PC-3 (cell line): ENCODE results near the gene NLRP13.

Experiments used
- EZH2 ChIP-seq: fragments of 300-600 bp; sonication (generic); IDR thresholded peaks from one replicate; pipeline ENCODE4 v1.6.1; 2017; ENCODE audit warnings: antibody characterized with exemption, mild to moderate bottlenecking, low read length; ENCODE audit not compliant: unreplicated experiment
- EZH2phosphoT487 ChIP-seq: fragments of 300-600 bp; sonication (generic); IDR thresholded peaks from 2 replicates; pipeline ENCODE4 v1.6.1; 2018; ENCODE audit warnings: mild to moderate bottlenecking, antibody characterized with exemption, low read length, borderline replicate concordance
- TF ChIP-seq, protein P1 (sequence below): fragments of 300-600 bp; sonication (generic); conservative IDR thresholded peaks from 2 replicates; pipeline ENCODE4 v1.5.1; 2017; ENCODE audit warnings: antibody characterized with exemption, low read depth, mild to moderate bottlenecking, low read length

GRCh38 chr19:55923556-55923955, 8.6 kb downstream of the NLRP13 start:
- TF ChIP-seq, protein P1, sequence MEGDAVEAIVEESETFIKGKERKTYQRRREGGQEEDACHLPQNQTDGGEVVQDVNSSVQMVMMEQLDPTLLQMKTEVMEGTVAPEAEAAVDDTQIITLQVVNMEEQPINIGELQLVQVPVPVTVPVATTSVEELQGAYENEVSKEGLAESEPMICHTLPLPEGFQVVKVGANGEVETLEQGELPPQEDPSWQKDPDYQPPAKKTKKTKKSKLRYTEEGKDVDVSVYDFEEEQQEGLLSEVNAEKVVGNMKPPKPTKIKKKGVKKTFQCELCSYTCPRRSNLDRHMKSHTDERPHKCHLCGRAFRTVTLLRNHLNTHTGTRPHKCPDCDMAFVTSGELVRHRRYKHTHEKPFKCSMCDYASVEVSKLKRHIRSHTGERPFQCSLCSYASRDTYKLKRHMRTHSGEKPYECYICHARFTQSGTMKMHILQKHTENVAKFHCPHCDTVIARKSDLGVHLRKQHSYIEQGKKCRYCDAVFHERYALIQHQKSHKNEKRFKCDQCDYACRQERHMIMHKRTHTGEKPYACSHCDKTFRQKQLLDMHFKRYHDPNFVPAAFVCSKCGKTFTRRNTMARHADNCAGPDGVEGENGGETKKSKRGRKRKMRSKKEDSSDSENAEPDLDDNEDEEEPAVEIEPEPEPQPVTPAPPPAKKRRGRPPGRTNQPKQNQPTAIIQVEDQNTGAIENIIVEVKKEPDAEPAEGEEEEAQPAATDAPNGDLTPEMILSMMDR, result no peak
- TF ChIP-seq EZH2 (no peak), EZH2phosphoT487 (no peak)
